ENCODE results near the gene SLC38A3. TPM values are rescaled to one million over a fixed set of nuclear protein-coding genes. Genes with fewer than 3 reads are reported as not detected.

The SLC38A3 gene
- total and polyA plus RNA-seq, 9 of the 15 experiments (the other 6 are each of a cell fraction or from before 2014, with no cell fraction given) = 0.09 to 0.38 (median 0.16) TPM; not detected in 6

GRCh38 chr3:50164481-50164880, 40.6 kb upstream of the SLC38A3 start:
- H3K27ac ChIP-seq (ENCODE audit: extremely low read depth, low read depth, low read length) = no peak overlapping the region
- no peak overlapping the region for H3K4me2 ChIP-seq (ENCODE audit: insufficient read depth, low read length)
- ChIA-PET POLR2A (interaction anchor here (0.7 kb wide), 1 partner anchor 105 kb away, joined by 3 read pairs; no protein-coding TSS in a partner anchor), CTCF (ENCODE audit: low intra/inter-chr PET ratio) (no interaction called here)
- H3K9ac ChIP-seq (ENCODE audit: insufficient read depth in 1 of 2, low read depth in 2 of 2, low read length in 2 of 2) = no peak overlapping the region
- H3K36me3 ChIP-seq (ENCODE audit: control insufficient read depth, insufficient read depth, low read length) = no peaks in the 10 kb centered on the region
- ATAC-seq = no peak
- no peaks in the 10 kb centered on the region for H3K9me1 ChIP-seq (ENCODE audit: control insufficient read depth, insufficient read depth, low read length)
- no peak for DNase-seq (ENCODE audit: extremely low read depth in 1 of 4, low spot score in 3 of 4)
- FAIRE-seq = no peak
- no peak overlapping the region for H3K4me3 ChIP-seq
- peaks cover 9 to 37% of the 10 kb centered on the region in 2 experiments; a peak in 4 of 5 replicates for H3K4me1 ChIP-seq (replicated peaks in 1 of 2; ENCODE audit: control insufficient read depth in 2 of 2, insufficient read depth in 2 of 2, low read length in 2 of 2)
- BruUV-seq (replicated peaks) = no TSS peak
- intact Hi-C loops (cut with micrococcal nuclease) (no loop called here), in situ Hi-C loops (cut with MboI) (no loop called here)
- H3K27me3 ChIP-seq (ENCODE audit: control insufficient read depth in 2 of 2, insufficient read depth in 2 of 2, low read length in 2 of 2) = no peaks in the 10 kb centered on the region
- TF ChIP-seq POU5F1 (IDR thresholded peaks at IDR 0.05; ENCODE audit: borderline replicate concordance, low read depth, low read length, partially characterized antibody) = no peak
- no peak for TF ChIP-seq ZNF239 (CRISPR knock-in tag; IDR thresholded peaks at IDR 0.05)
- TF ChIP-seq CREB3L1 (IDR thresholded peaks at IDR 0.05; ENCODE audit: borderline replicate concordance, low read depth) = no peak
- TF ChIP-seq SAFB (IDR thresholded peaks at IDR 0.05; ENCODE audit: borderline replicate concordance, low read depth, low read length) = no peak
- TF ChIP-seq PURB (CRISPR knock-in tag; IDR thresholded peaks at IDR 0.05; ENCODE audit: low read depth) = no peak
- TF ChIP-seq HDAC1 (IDR thresholded peaks at IDR 0.05) = no peak
- no peak for TF ChIP-seq RREB1 (CRISPR knock-in tag; IDR thresholded peaks at IDR 0.05)
- TF ChIP-seq TEAD1 (CRISPR knock-in tag; IDR thresholded peaks at IDR 0.05) = no peak
- TF ChIP-seq NR2F6 (CRISPR knock-in tag; IDR thresholded peaks at IDR 0.05) = no peak
- TF ChIP-seq TAF7 (tag; IDR thresholded peaks at IDR 0.05) = no peak
- no peak for TF ChIP-seq RFX7 (CRISPR knock-in tag; IDR thresholded peaks at IDR 0.05)
- no peak for TF ChIP-seq CC2D1A (IDR thresholded peaks at IDR 0.05)
- peaks cover 3% of the 10 kb centered on the region; the same call in 1 of the 2 replicates for H4K20me1 ChIP-seq (replicated peaks; ENCODE audit: control insufficient read depth, insufficient read depth, low read length)
- 38% methylated on average over 1 of the region's 1 CpG for WGBS (ENCODE audit: insufficient coverage, low coverage, missing lambda C conversion rate)
- H3K79me2 ChIP-seq (ENCODE audit: control insufficient read depth, insufficient read depth, low read length) = no peaks in the 10 kb centered on the region
- no peaks in the 10 kb centered on the region for H3K9me3 ChIP-seq (replicated peaks; ENCODE audit: control insufficient read depth, insufficient read depth, low read depth, low read length)
- H2AFZ ChIP-seq (ENCODE audit: low read depth, low read length) = no peak overlapping the region

All from K562 (cell line).